Loucy (cell line): Measurements from ENCODE around the gene CRYBG3.

Experiments used
- H2AFZ ChIP-seq: fragments of 200-600 bp; sonication (generic); 2 replicates; pipeline ENCODE4 v1.6.0; 2016; ENCODE audit warnings: antibody characterized with exemption, mild to moderate bottlenecking, low read length, moderate library complexity
- H3F3A ChIP-seq: fragments of 200-600 bp; 2 replicates; pipeline ENCODE4 v1.6.0; 2016; ENCODE audit warnings: antibody characterized with exemption, low read depth, mild to moderate bottlenecking
- H3K27me3 ChIP-seq: fragments of 200-600 bp; sonication (generic); 2 replicates; pipeline ENCODE4 v1.6.1; 2014; ENCODE audit warnings: low read length, mild to moderate bottlenecking; ENCODE audit not compliant: insufficient read depth, poor library complexity, severe bottlenecking
- H3K36me3 ChIP-seq: fragments of 200-600 bp; sonication (generic); 2 replicates; pipeline ENCODE4 v1.6.1; 2016; ENCODE audit warnings: low read length; ENCODE audit not compliant: insufficient read depth
- H3K4me1 ChIP-seq: fragments of 200-600 bp; sonication (generic); 2 replicates; pipeline ENCODE4 v1.5.1; 2014; ENCODE audit warnings: low read length, mild to moderate bottlenecking; ENCODE audit not compliant: insufficient read depth, poor library complexity, severe bottlenecking
- H3K4me2 ChIP-seq: fragments of 200-600 bp; sonication (generic); 2 replicates; pipeline ENCODE4 v1.6.0; 2014; ENCODE audit warnings: antibody characterized with exemption, low read length, low read depth, mild to moderate bottlenecking; ENCODE audit not compliant: poor library complexity, severe bottlenecking
- H3K4me3 ChIP-seq: fragments of 200-600 bp; sonication (generic); 2 replicates; pipeline ENCODE4 v1.5.1; 2014; ENCODE audit warnings: low read length, mild to moderate bottlenecking, mixed read lengths; ENCODE audit not compliant: poor library complexity, severe bottlenecking
- H3K79me2 ChIP-seq: fragments of 200-600 bp; sonication (generic); 2 replicates; pipeline ENCODE4 v1.6.1; 2014; ENCODE audit warnings: low read length; ENCODE audit not compliant: insufficient read depth
- H3K9ac ChIP-seq: fragments of 200-600 bp; sonication (generic); 2 replicates; pipeline ENCODE4 v1.6.0; 2014; ENCODE audit warnings: mild to moderate bottlenecking, low read depth, low read length, moderate library complexity; ENCODE audit not compliant: poor library complexity, severe bottlenecking
- H3K9me2 ChIP-seq: fragments of 200-600 bp; sonication (generic); replicated peaks from 2 replicates; pipeline ENCODE4 v1.6.1; 2016; ENCODE audit warnings: low read depth, low read length, mixed read lengths
- H3K9me3 ChIP-seq: fragments of 200-600 bp; sonication (generic); 2 replicates; pipeline ENCODE4 v1.6.1; 2014; ENCODE audit warnings: mild to moderate bottlenecking, antibody characterized with exemption, low read length, low read depth; ENCODE audit not compliant: insufficient read depth
- H4K20me1 ChIP-seq: fragments of 200-600 bp; sonication (generic); 2 replicates; pipeline ENCODE4 v1.6.0; 2014; ENCODE audit warnings: antibody characterized with exemption, low read length, mild to moderate bottlenecking; ENCODE audit not compliant: insufficient read depth, poor library complexity, severe bottlenecking
- EZH2phosphoT487 ChIP-seq: fragments of 200-600 bp; IDR thresholded peaks from 2 replicates; pipeline ENCODE4 v1.6.1; 2018; ENCODE audit warnings: antibody characterized with exemption, mild to moderate bottlenecking, moderate library complexity, borderline replicate concordance
- TF ChIP-seq, protein P1 (sequence below): fragments of 200-600 bp; sonication (generic); conservative IDR thresholded peaks from 2 replicates; pipeline ENCODE4 v1.5.1; 2014; ENCODE audit warnings: mild to moderate bottlenecking, antibody characterized with exemption, low read length

Gene CRYBG3

GRCh38 chr3:97839944-97840343 lies 18.1 kb downstream of the CRYBG3 start:
- Histone ChIP-seq H3K9me2 (no peaks in the 10 kb centered on the region), H3K9ac (no peak overlapping the region), H2AFZ (no peak overlapping the region), H4K20me1 (no peaks in the 10 kb centered on the region), H3K9me3 (no peaks in the 10 kb centered on the region), H3K4me1 (no peaks in the 10 kb centered on the region), H3K36me3 (no peaks in the 10 kb centered on the region), H3F3A (no peaks in the 10 kb centered on the region), H3K4me2 (no peak overlapping the region), H3K4me3 (no peak overlapping the region), H3K27me3 (no peaks in the 10 kb centered on the region), H3K79me2 (no peaks in the 10 kb centered on the region)
- TF ChIP-seq, protein P1, sequence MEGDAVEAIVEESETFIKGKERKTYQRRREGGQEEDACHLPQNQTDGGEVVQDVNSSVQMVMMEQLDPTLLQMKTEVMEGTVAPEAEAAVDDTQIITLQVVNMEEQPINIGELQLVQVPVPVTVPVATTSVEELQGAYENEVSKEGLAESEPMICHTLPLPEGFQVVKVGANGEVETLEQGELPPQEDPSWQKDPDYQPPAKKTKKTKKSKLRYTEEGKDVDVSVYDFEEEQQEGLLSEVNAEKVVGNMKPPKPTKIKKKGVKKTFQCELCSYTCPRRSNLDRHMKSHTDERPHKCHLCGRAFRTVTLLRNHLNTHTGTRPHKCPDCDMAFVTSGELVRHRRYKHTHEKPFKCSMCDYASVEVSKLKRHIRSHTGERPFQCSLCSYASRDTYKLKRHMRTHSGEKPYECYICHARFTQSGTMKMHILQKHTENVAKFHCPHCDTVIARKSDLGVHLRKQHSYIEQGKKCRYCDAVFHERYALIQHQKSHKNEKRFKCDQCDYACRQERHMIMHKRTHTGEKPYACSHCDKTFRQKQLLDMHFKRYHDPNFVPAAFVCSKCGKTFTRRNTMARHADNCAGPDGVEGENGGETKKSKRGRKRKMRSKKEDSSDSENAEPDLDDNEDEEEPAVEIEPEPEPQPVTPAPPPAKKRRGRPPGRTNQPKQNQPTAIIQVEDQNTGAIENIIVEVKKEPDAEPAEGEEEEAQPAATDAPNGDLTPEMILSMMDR = no peak
- TF ChIP-seq EZH2phosphoT487 = no peak

- Histone ChIP-seq H3F3A (no peaks in the 10 kb centered on the region), H2AFZ (no peak overlapping the region), H3K4me3 (no peak overlapping the region), H3K4me1 (no peaks in the 10 kb centered on the region), H3K27me3 (no peaks in the 10 kb centered on the region), H3K36me3 (no peaks in the 10 kb centered on the region), H3K9me2 (no peaks in the 10 kb centered on the region), H3K4me2 (no peak overlapping the region), H3K9me3 (no peaks in the 10 kb centered on the region), H3K9ac (no peak overlapping the region), H4K20me1 (no peaks in the 10 kb centered on the region), H3K79me2 (no peaks in the 10 kb centered on the region)
- TF ChIP-seq EZH2phosphoT487 = no peak
Measured at GRCh38 chr3:97841304-97841703, 19.5 kb downstream of the CRYBG3 start.

DNA sequence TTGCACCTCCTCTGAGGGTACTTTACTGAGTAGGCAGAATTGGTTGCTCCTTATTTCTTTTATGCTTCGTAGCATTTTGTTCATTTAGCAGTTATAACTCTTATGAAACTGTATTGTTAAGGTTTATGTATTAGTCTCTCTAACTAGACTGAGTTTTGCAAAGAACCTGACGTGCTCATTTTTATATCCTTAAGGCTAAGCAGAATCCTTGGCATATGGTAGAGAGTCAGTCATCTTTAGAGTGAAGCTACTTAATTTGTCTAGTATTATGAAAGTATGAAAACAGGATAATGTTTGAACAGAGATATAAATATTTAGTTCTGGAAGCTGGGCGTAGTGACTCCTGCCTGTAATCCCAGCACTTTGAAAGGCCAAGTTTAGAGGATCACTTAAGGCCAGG lies 20.1 kb downstream of the CRYBG3 start:
- Histone ChIP-seq H3K4me1 (no peaks in the 10 kb centered on the region), H2AFZ (no peak overlapping the region), H3K4me3 (no peak overlapping the region), H4K20me1 (no peaks in the 10 kb centered on the region), H3K27me3 (no peaks in the 10 kb centered on the region), H3K79me2 (no peaks in the 10 kb centered on the region), H3K9ac (no peak overlapping the region), H3F3A (no peaks in the 10 kb centered on the region), H3K4me2 (no peak overlapping the region), H3K9me2 (no peaks in the 10 kb centered on the region), H3K9me3 (no peaks in the 10 kb centered on the region), H3K36me3 (no peaks in the 10 kb centered on the region; the same call in 1 of the 2 replicates)
- TF ChIP-seq, protein P1 = no peak
- TF ChIP-seq EZH2phosphoT487 = no peak

- no peaks in the 10 kb centered on the region for H3K27me3 ChIP-seq
- no peaks in the 10 kb centered on the region for H3F3A ChIP-seq
Measured at GRCh38 chr3:97848779-97849178, 27.0 kb downstream of the CRYBG3 start.

More at GRCh38 chr3:97848779-97849178, 27.0 kb downstream of the CRYBG3 start:
- no peak overlapping the region for H2AFZ ChIP-seq
- no peaks in the 10 kb centered on the region for H4K20me1 ChIP-seq
- H3K9me2 ChIP-seq = no peaks in the 10 kb centered on the region
- no peaks in the 10 kb centered on the region; the same call in 1 of the 2 replicates for H3K36me3 ChIP-seq
- H3K79me2 ChIP-seq = no peaks in the 10 kb centered on the region
- TF ChIP-seq EZH2phosphoT487 = no peak
- TF ChIP-seq, protein P1 = no peak
- H3K4me1 ChIP-seq = no peaks in the 10 kb centered on the region
- no peak overlapping the region for H3K9ac ChIP-seq
- no peak overlapping the region for H3K4me2 ChIP-seq
- H3K9me3 ChIP-seq = no peaks in the 10 kb centered on the region
- H3K4me3 ChIP-seq = no peak overlapping the region
